Loucy (cell line): ENCODE data around the gene NLRP8.
"Not testable (repeated sequence)": the region's sequence is repeated elsewhere in the genome, so short reads cannot be mapped to it uniquely, and the experiment has no call there.

ENCODE experiments used
- H2AFZ ChIP-seq: fragments of 200-600 bp; sonication (generic); 2 replicates; pipeline ENCODE4 v1.6.0; 2016; ENCODE audit warnings: antibody characterized with exemption, mild to moderate bottlenecking, low read length, moderate library complexity
- H3F3A ChIP-seq: fragments of 200-600 bp; 2 replicates; pipeline ENCODE4 v1.6.0; 2016; ENCODE audit warnings: antibody characterized with exemption, low read depth, mild to moderate bottlenecking
- H3K27me3 ChIP-seq: fragments of 200-600 bp; sonication (generic); 2 replicates; pipeline ENCODE4 v1.6.1; 2014; ENCODE audit warnings: low read length, mild to moderate bottlenecking; ENCODE audit not compliant: insufficient read depth, poor library complexity, severe bottlenecking
- H3K36me3 ChIP-seq: fragments of 200-600 bp; sonication (generic); 2 replicates; pipeline ENCODE4 v1.6.1; 2016; ENCODE audit warnings: low read length; ENCODE audit not compliant: insufficient read depth
- H3K4me1 ChIP-seq: fragments of 200-600 bp; sonication (generic); 2 replicates; pipeline ENCODE4 v1.5.1; 2014; ENCODE audit warnings: low read length, mild to moderate bottlenecking; ENCODE audit not compliant: insufficient read depth, poor library complexity, severe bottlenecking
- H3K4me2 ChIP-seq: fragments of 200-600 bp; sonication (generic); 2 replicates; pipeline ENCODE4 v1.6.0; 2014; ENCODE audit warnings: antibody characterized with exemption, low read length, low read depth, mild to moderate bottlenecking; ENCODE audit not compliant: poor library complexity, severe bottlenecking
- H3K4me3 ChIP-seq: fragments of 200-600 bp; sonication (generic); 2 replicates; pipeline ENCODE4 v1.5.1; 2014; ENCODE audit warnings: low read length, mild to moderate bottlenecking, mixed read lengths; ENCODE audit not compliant: poor library complexity, severe bottlenecking
- H3K79me2 ChIP-seq: fragments of 200-600 bp; sonication (generic); 2 replicates; pipeline ENCODE4 v1.6.1; 2014; ENCODE audit warnings: low read length; ENCODE audit not compliant: insufficient read depth
- H3K9ac ChIP-seq: fragments of 200-600 bp; sonication (generic); 2 replicates; pipeline ENCODE4 v1.6.0; 2014; ENCODE audit warnings: mild to moderate bottlenecking, low read depth, low read length, moderate library complexity; ENCODE audit not compliant: poor library complexity, severe bottlenecking
- H3K9me2 ChIP-seq: fragments of 200-600 bp; sonication (generic); replicated peaks from 2 replicates; pipeline ENCODE4 v1.6.1; 2016; ENCODE audit warnings: low read depth, low read length, mixed read lengths
- H3K9me3 ChIP-seq: fragments of 200-600 bp; sonication (generic); 2 replicates; pipeline ENCODE4 v1.6.1; 2014; ENCODE audit warnings: mild to moderate bottlenecking, antibody characterized with exemption, low read length, low read depth; ENCODE audit not compliant: insufficient read depth
- H4K20me1 ChIP-seq: fragments of 200-600 bp; sonication (generic); 2 replicates; pipeline ENCODE4 v1.6.0; 2014; ENCODE audit warnings: antibody characterized with exemption, low read length, mild to moderate bottlenecking; ENCODE audit not compliant: insufficient read depth, poor library complexity, severe bottlenecking
- EZH2phosphoT487 ChIP-seq: fragments of 200-600 bp; IDR thresholded peaks from 2 replicates; pipeline ENCODE4 v1.6.1; 2018; ENCODE audit warnings: antibody characterized with exemption, mild to moderate bottlenecking, moderate library complexity, borderline replicate concordance
- TF ChIP-seq, protein P1 (sequence below): fragments of 200-600 bp; sonication (generic); conservative IDR thresholded peaks from 2 replicates; pipeline ENCODE4 v1.5.1; 2014; ENCODE audit warnings: mild to moderate bottlenecking, antibody characterized with exemption, low read length

The NLRP8 gene

DNA sequence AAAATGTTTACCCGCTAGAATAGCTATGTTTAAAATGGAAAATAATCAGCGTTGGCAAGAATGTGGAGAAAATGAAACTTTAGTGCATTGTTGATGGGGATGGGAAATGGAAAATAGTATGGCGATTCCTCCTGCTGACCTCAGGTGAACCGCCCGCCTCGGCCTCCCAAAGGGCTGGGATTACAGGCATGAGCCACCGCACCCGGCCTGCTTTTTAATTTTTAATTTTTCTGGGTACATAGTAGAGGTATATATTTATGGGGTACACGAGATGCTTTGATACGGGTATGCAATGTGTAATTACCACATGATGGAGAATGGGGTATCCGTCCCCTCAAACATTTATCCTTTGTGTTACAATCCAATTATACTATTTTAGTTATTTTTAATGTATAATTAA lies 7.3 kb upstream of the NLRP8 start:
- H3K9me3 ChIP-seq: peaks cover 8% of the 10 kb centered on the region; the same call in 1 of the 2 replicates
- no peaks in the 10 kb centered on the region for H3K79me2 ChIP-seq
- H3K4me1 ChIP-seq: no peaks in the 10 kb centered on the region
- H3K36me3 ChIP-seq: no peaks in the 10 kb centered on the region
- no peak overlapping the region for H3K4me2 ChIP-seq
- H2AFZ ChIP-seq: no peak overlapping the region
- H3F3A ChIP-seq: no peaks in the 10 kb centered on the region
- no peak overlapping the region for H3K9ac ChIP-seq
- TF ChIP-seq, protein P1, sequence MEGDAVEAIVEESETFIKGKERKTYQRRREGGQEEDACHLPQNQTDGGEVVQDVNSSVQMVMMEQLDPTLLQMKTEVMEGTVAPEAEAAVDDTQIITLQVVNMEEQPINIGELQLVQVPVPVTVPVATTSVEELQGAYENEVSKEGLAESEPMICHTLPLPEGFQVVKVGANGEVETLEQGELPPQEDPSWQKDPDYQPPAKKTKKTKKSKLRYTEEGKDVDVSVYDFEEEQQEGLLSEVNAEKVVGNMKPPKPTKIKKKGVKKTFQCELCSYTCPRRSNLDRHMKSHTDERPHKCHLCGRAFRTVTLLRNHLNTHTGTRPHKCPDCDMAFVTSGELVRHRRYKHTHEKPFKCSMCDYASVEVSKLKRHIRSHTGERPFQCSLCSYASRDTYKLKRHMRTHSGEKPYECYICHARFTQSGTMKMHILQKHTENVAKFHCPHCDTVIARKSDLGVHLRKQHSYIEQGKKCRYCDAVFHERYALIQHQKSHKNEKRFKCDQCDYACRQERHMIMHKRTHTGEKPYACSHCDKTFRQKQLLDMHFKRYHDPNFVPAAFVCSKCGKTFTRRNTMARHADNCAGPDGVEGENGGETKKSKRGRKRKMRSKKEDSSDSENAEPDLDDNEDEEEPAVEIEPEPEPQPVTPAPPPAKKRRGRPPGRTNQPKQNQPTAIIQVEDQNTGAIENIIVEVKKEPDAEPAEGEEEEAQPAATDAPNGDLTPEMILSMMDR: no peak
- no peak for TF ChIP-seq EZH2phosphoT487
- no peaks in the 10 kb centered on the region for H3K9me2 ChIP-seq
- H3K4me3 ChIP-seq: no peak overlapping the region
- no peaks in the 10 kb centered on the region for H3K27me3 ChIP-seq
- H4K20me1 ChIP-seq: no peaks in the 10 kb centered on the region

DNA sequence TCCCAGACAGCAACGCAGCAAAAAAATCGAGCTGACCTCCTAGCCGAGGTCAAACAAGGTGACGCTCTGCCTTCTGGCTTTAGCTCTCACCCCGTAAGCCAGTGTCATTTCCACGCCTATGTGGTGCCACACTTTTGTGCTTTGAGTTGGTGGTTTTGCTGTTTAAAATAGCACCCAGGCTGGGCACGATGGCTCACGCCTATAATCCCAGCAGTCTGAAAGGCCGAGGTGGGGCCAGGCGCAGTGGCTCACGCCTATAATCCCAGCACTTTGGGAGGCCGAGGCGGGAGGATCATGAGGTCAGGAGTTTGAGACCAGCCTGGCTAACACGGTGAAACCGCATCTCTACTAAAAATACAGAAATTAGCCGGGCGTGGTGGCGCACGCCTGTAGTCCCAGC lies 2.9 kb downstream of the NLRP8 start:
- not testable (repeated sequence) for H3K9me2 ChIP-seq, H3K4me2 ChIP-seq, H3K4me3 ChIP-seq, H3K4me1 ChIP-seq, H3K36me3 ChIP-seq, H3K27me3 ChIP-seq, H3K9me3 ChIP-seq, H3K9ac ChIP-seq, H3K79me2 ChIP-seq, H4K20me1 ChIP-seq, H2AFZ ChIP-seq, H3F3A ChIP-seq

DNA sequence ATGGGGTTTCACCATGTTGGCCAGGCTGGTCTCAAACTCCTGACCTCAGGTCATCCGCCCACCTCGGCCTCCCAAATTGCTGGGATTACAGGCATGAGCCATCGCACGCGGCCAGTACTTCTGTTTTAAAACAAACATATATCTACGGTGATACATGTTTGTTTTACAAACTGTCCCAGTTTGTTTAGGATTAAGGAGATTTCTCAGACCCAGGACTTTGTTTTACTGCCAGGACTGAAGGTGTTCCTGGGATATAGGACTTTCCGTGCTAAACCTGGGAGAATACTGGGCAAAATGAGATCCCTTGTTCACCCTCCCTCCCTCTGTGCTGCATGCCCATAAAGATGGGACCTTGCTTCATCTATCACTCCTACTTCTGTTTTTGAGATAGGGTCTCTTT lies 8.8 kb downstream of the NLRP8 start:
- Histone ChIP-seq H3K4me1 (no peaks in the 10 kb centered on the region), H3K9me3 (peaks cover 3% of the 10 kb centered on the region; the same call in 1 of the 2 replicates), H3K27me3 (no peaks in the 10 kb centered on the region), H3K9me2 (no peaks in the 10 kb centered on the region), H3K79me2 (no peaks in the 10 kb centered on the region), H3K9ac (no peak overlapping the region), H3F3A (no peaks in the 10 kb centered on the region), H3K4me2 (no peak overlapping the region), H3K4me3 (no peak overlapping the region), H2AFZ (no peak overlapping the region), H4K20me1 (no peaks in the 10 kb centered on the region), H3K36me3 (no peaks in the 10 kb centered on the region)
- TF ChIP-seq, protein P1: no peak
- TF ChIP-seq EZH2phosphoT487: no peak

DNA sequence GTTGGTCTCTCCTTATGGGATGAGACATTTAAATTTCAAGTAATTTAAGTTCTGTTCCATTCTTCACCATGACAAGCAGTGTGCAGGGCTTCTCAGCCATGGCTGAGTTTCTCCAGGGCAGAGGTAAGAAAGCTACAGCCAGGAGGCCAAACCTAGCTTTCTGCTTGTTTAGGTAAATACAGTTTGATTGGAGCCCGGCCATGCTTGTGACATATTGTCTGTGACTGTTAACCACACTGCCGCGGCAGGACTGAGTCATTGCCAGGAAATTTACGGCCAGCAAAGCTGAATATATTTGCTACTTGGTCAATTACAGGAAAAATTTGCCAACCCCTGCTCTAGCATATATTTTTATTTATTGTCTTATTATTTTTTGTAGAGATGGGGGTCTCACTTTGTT lies 10.7 kb downstream of the NLRP8 start:
- H4K20me1 ChIP-seq: no peaks in the 10 kb centered on the region
- no peak overlapping the region for H3K4me3 ChIP-seq
- no peaks in the 10 kb centered on the region for H3K4me1 ChIP-seq
- no peaks in the 10 kb centered on the region for H3K36me3 ChIP-seq
- no peaks in the 10 kb centered on the region for H3K9me2 ChIP-seq
- H3K79me2 ChIP-seq: no peaks in the 10 kb centered on the region
- H3K9me3 ChIP-seq: peaks cover 6% of the 10 kb centered on the region; the same call in 1 of the 2 replicates
- TF ChIP-seq EZH2phosphoT487: no peak
- TF ChIP-seq, protein P1: no peak
- H3F3A ChIP-seq: no peaks in the 10 kb centered on the region
- H3K27me3 ChIP-seq: no peaks in the 10 kb centered on the region
- no peak overlapping the region for H3K9ac ChIP-seq
- no peak overlapping the region for H3K4me2 ChIP-seq
- H2AFZ ChIP-seq: no peak overlapping the region
